Left lung (tissue), 10 donors: ENCODE data around the gene SPG21. TPM values are rescaled to one million over a fixed set of nuclear protein-coding genes. Genes with fewer than 3 reads are reported as not detected.

Experiments
- ATAC-seq: fragments of 200-7000 bp; cut with Tn5 transposase; one replicate; pipeline ENCODE4 v1.9.1; 2020; ENCODE audit warnings: moderate library complexity
- DNase-seq, 4 donors: peaks; one replicate each; pipeline ENCODE4 v3.0.0-alpha.2; 2013 to 2020
- H3K27ac ChIP-seq, 2 donors: fragments of 200-600 bp; sonication (generic) in 1 of 2; one replicate each; pipeline versions ENCODE4 v1.5.0 to v1.8.0; 2020 to 2021
- H3K27me3 ChIP-seq, 2 donors: fragments of 200-600 bp; sonication (generic) in 1 of 2; one replicate each; pipeline versions ENCODE4 v1.5.0 to v1.8.0; 2020 to 2021
- H3K36me3 ChIP-seq, 2 donors: fragments of 200-600 bp; sonication (generic) in 1 of 2; one replicate each; pipeline versions ENCODE4 v1.5.0 to v1.8.0; 2020 to 2021
- H3K4me1 ChIP-seq, 2 donors: fragments of 200-600 bp; one replicate each; pipeline ENCODE4 v1.8.0; 2021
- H3K4me3 ChIP-seq, 2 donors: fragments of 200-600 bp; sonication (generic) in 1 of 2; one replicate each; pipeline versions ENCODE4 v1.5.0 to v1.8.0; 2020 to 2021; ENCODE audit warnings: mild to moderate bottlenecking in 1 of 2
- H3K9me3 ChIP-seq, 2 donors: fragments of 200-600 bp; sonication (generic) in 1 of 2; one replicate each; pipeline versions ENCODE4 v1.5.0 to v1.8.0; 2020 to 2021
- CTCF ChIP-seq, 2 donors: fragments of 200-600 bp; sonication (generic) in 1 of 2; IDR thresholded peaks; one replicate each; pipeline versions ENCODE4 v1.5.0 to v1.8.0; 2021; ENCODE audit warnings: antibody characterized with exemption in 2 of 2
- intact Hi-C, 2 donors: fragments of 100-400 bp; cut with DNase I; formaldehyde crosslinking; loops; one replicate each; pipeline versions ENCODE4 v1.11.2 to v1.14.2; 2022
- polyA plus RNA-seq, 6 donors: library from polyadenylated mRNA; unstranded; fragments of 120-200 nt; gene quantifications; one replicate each; pipeline ENCODE4 v1.2.1, GENCODE V29; 2013; ENCODE audit not compliant: insufficient read length in 6 of 6
- total RNA-seq, 2 donors: library from RNA; stranded (reverse); fragmentation: NEBNext Ultra II Directional; extraction: Animal tissue kit (Norgen Biotek cat#: 25700); gene quantifications; one replicate each; pipeline ENCODE4 v1.2.1, GENCODE V29; 2021
- donor health status: DM: no; HTN: yes; CAD: no.
- donor health status: DM: no; HTN: no; CAD: no.

The SPG21 gene
- total and polyA plus RNA-seq, 8 donors, result 93.9 to 123 (median 104) TPM

- TF ChIP-seq CTCF (IDR thresholded peaks at IDR 0.05), result no peak
- ATAC-seq (no peak), DNase-seq (no peak)
- Histone ChIP-seq H3K4me1 (no peaks in the 10 kb centered on the region), H3K27ac (no peak overlapping the region), H3K27me3 (no peaks in the 10 kb centered on the region), H3K36me3 (peaks cover 0 to 54% of the 10 kb centered on the region in 2 donors), H3K9me3 (peaks cover 0 to 7% of the 10 kb centered on the region in 2 donors), H3K4me3 (no peak overlapping the region)
- intact Hi-C loops, result no loop called here
Measured at GRCh38 chr15:64954395-64954794, 35.3 kb downstream of the SPG21 start.

- DNase-seq, result no peak
- TF ChIP-seq CTCF (IDR thresholded peaks at IDR 0.05), result no peak
- Histone ChIP-seq H3K27me3 (no peaks in the 10 kb centered on the region), H3K27ac (no peak overlapping the region), H3K4me3 (no peak overlapping the region), H3K4me1 (no peaks in the 10 kb centered on the region), H3K36me3 (peaks cover 0 to 29% of the 10 kb centered on the region in 2 donors), H3K9me3 (peaks cover 0 to 7% of the 10 kb centered on the region in 2 donors)
- intact Hi-C loops, result no loop called here
- no peak for ATAC-seq
Measured at GRCh38 chr15:64951777-64952418, 37.8 kb downstream of the SPG21 start.

DNA sequence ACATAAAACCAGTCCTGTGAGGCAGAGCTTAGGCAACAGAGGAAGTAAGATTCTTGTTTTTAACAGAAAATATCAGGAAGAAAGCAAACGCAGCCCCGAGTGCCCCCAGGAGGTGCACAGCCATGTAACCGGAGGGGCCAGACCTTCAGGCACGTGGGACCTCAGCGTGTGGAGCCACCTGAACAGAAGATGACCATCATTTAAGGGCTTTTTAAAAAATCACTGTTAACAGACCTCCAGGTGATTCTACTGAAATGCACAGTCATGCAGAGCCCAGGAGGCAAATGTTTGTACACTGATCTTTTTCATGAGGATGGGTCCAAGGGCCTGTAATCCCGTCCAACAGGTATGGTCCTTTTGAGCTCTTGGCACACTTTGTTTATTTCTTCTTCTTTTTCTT, 38.8 kb downstream of the SPG21 start:
- no peaks in the 10 kb centered on the region for H3K27me3 ChIP-seq
- no peak for DNase-seq
- peak overlapping the region in 1 of 2 donors; percentile 28 for H3K27ac ChIP-seq
- intact Hi-C loops, result no loop called here
- ATAC-seq, result no peak
- no peak overlapping the region for H3K4me3 ChIP-seq
- H3K4me1 ChIP-seq, result no peaks in the 10 kb centered on the region
- H3K9me3 ChIP-seq, result peaks cover 0 to 7% of the 10 kb centered on the region in 2 donors
- no peak for TF ChIP-seq CTCF (IDR thresholded peaks at IDR 0.05)
- H3K36me3 ChIP-seq, result peaks cover 0 to 19% of the 10 kb centered on the region in 2 donors

DNA sequence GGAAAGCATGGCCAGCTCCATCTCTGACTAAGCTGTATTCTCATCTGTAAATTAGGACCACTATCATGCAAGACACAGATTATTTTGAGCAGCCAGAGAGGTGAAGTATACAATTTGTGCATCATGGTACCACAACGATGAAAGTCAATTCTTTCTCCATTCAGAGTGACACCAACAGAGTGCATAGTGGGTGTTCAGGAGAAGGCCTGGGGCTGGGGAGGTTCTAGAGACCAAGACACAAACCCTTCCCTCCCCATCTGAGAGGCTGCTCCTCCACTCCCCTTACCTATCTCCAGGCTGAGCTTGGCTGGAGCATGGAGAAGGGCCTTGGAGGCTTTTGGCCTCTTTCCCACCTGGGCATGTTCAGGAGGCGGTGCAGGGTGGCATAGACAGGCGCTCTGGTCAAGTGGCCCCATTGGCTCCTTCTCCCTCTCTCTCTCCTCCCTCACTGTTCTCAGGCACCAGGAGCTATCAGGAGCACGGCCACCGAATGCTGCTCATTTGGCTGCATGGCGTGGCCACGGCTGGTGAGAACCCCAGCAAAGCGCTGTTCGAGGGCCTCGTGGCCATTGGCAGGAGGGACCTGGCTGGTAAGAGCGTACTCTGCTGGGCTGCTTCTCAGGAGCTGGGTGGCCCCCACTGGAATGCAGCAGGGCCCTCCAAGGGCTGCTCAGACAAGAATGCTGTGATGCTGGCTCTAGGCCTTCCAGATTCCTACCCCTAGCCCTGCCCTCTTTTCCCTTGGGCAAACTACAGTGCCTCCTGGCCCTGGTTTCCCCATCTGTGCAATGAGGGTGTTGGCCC, 40.1 kb downstream of the SPG21 start:
- no peak overlapping the region for H3K27ac ChIP-seq
- no peak for TF ChIP-seq CTCF (IDR thresholded peaks at IDR 0.05)
- DNase-seq, result no peak
- H3K4me3 ChIP-seq, result no peak overlapping the region
- intact Hi-C loops, result no loop called here
- no peaks in the 10 kb centered on the region for H3K4me1 ChIP-seq
- no peaks in the 10 kb centered on the region for H3K27me3 ChIP-seq
- peaks cover 0 to 5% of the 10 kb centered on the region in 2 donors for H3K9me3 ChIP-seq
- ATAC-seq, result peak; percentile 40
- peaks cover 0 to 8% of the 10 kb centered on the region in 2 donors for H3K36me3 ChIP-seq

DNA sequence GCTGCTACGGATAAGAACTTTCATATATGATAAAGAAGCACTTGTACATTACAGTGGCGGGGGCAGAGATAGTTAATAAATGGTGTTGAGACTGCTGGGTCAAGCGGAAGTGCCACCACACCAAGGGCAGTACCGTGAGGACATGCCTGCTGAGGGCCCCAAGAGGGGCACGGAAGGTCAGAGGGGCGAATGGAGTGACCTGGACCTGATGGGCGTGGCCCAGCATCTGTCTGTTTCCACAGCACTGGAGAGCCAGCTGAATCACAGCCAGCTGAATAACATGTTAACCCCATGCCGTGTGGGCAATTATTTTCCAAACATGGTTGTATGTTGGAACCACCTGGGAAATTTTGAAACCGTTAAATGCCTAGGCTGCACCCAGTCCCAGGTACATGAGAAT, 40.8 kb downstream of the SPG21 start:
- ATAC-seq (no peak), DNase-seq (no peak)
- Histone ChIP-seq H3K4me3 (no peak overlapping the region), H3K36me3 (peaks cover 0 to 8% of the 10 kb centered on the region in 2 donors), H3K4me1 (no peaks in the 10 kb centered on the region), H3K27ac (no peak overlapping the region), H3K9me3 (peaks cover 0 to 5% of the 10 kb centered on the region in 2 donors), H3K27me3 (no peaks in the 10 kb centered on the region)
- intact Hi-C loops, result no loop called here
- TF ChIP-seq CTCF (IDR thresholded peaks at IDR 0.05), result no peak
